ENCODE data around the gene C7orf57.

Gene C7orf57

DNA sequence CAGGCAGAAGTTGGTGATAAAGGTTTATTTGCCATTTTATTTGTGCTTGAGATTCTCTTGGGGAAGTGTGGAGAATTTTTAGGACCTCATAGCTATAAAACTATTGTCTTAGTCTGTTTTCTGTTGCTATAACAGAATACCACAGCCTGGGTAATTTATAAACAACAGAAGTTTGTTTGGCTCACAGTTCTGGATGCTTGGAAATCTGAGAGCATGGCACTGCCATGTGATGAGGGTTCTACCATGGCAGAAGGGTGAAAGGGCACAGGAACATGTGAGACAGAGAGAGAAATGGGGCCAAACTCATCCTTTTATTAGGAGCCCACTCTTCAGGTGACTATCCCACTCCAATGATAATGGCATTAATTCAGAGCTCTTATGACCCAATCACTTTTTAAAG, 18.7 kb upstream of the C7orf57 start:
- Histone ChIP-seq H3K27ac (ENCODE audit: low read depth, low read length, poor library complexity, severe bottlenecking) (no peak overlapping the region), H3K79me2 (ENCODE audit: insufficient read depth, low read length) (no peaks in the 10 kb centered on the region), H3K4me3 (ENCODE audit: low read depth, low read length, poor library complexity, severe bottlenecking) (no peak overlapping the region), H2AFZ (ENCODE audit: low read length) (no peak overlapping the region), H3K4me1 (ENCODE audit: insufficient read depth, low read length, severe bottlenecking) (no peaks in the 10 kb centered on the region), H3F3A (ENCODE audit: insufficient read depth, low read length) (no peaks in the 10 kb centered on the region), H3K4me2 (ENCODE audit: low read length) (no peak overlapping the region), H4K20me1 (ENCODE audit: insufficient read depth, low read length) (no peaks in the 10 kb centered on the region), H3K36me3 (ENCODE audit: insufficient read depth, low read length) (no peaks in the 10 kb centered on the region), H3K27me3 (ENCODE audit: insufficient read depth, low read length) (no peaks in the 10 kb centered on the region), H3K9me3 (ENCODE audit: low read length) (no peaks in the 10 kb centered on the region), H3K9ac (ENCODE audit: low read length) (no peak overlapping the region), H3K9me2 (ENCODE audit: low read depth, low read length) (no peaks in the 10 kb centered on the region)
- no peak for TF ChIP-seq EZH2 (IDR thresholded peaks at IDR 0.05; ENCODE audit: borderline replicate concordance, low read length)
- TF ChIP-seq, protein P1, sequence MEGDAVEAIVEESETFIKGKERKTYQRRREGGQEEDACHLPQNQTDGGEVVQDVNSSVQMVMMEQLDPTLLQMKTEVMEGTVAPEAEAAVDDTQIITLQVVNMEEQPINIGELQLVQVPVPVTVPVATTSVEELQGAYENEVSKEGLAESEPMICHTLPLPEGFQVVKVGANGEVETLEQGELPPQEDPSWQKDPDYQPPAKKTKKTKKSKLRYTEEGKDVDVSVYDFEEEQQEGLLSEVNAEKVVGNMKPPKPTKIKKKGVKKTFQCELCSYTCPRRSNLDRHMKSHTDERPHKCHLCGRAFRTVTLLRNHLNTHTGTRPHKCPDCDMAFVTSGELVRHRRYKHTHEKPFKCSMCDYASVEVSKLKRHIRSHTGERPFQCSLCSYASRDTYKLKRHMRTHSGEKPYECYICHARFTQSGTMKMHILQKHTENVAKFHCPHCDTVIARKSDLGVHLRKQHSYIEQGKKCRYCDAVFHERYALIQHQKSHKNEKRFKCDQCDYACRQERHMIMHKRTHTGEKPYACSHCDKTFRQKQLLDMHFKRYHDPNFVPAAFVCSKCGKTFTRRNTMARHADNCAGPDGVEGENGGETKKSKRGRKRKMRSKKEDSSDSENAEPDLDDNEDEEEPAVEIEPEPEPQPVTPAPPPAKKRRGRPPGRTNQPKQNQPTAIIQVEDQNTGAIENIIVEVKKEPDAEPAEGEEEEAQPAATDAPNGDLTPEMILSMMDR (IDR thresholded peaks at IDR 0.05; ENCODE audit: low read length) = no peak

DNA sequence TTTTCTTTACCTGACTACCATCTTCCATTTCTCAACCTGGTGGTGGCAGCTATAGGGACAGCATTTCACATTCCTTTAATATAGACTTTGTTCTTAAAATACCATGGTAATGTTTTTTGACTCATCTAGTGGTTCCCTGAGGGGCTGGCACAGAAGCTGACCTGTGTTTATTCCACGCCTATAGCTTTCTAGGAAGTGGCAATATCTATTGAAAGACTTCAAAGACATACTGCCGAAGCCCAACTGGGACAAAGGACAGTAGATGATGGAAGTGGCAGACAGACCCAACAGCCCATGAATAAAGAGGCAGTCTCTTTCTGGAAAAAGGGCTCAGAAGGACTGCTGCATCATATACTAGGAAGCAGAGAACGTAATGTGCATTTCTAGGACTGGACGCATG, 17.7 kb upstream of the C7orf57 start:
- H3K4me2 ChIP-seq (ENCODE audit: low read length) = no peak overlapping the region
- no peaks in the 10 kb centered on the region for H3K79me2 ChIP-seq (ENCODE audit: insufficient read depth, low read length)
- H3K4me1 ChIP-seq (ENCODE audit: insufficient read depth, low read length, severe bottlenecking) = no peaks in the 10 kb centered on the region
- H3K9ac ChIP-seq (ENCODE audit: low read length) = no peak overlapping the region
- H3K9me3 ChIP-seq (ENCODE audit: low read length) = no peaks in the 10 kb centered on the region
- H3F3A ChIP-seq (ENCODE audit: insufficient read depth, low read length) = no peaks in the 10 kb centered on the region
- no peaks in the 10 kb centered on the region for H3K27me3 ChIP-seq (ENCODE audit: insufficient read depth, low read length)
- H3K4me3 ChIP-seq (ENCODE audit: low read depth, low read length, poor library complexity, severe bottlenecking) = no peak overlapping the region
- H3K9me2 ChIP-seq (ENCODE audit: low read depth, low read length) = no peaks in the 10 kb centered on the region
- no peak overlapping the region for H3K27ac ChIP-seq (ENCODE audit: low read depth, low read length, poor library complexity, severe bottlenecking)
- H3K36me3 ChIP-seq (ENCODE audit: insufficient read depth, low read length) = no peaks in the 10 kb centered on the region
- TF ChIP-seq, protein P1 (IDR thresholded peaks at IDR 0.05; ENCODE audit: low read length) = no peak
- TF ChIP-seq EZH2 (IDR thresholded peaks at IDR 0.05; ENCODE audit: borderline replicate concordance, low read length) = no peak
- H4K20me1 ChIP-seq (ENCODE audit: insufficient read depth, low read length) = no peaks in the 10 kb centered on the region
- H2AFZ ChIP-seq (ENCODE audit: low read length) = no peak overlapping the region

DNA sequence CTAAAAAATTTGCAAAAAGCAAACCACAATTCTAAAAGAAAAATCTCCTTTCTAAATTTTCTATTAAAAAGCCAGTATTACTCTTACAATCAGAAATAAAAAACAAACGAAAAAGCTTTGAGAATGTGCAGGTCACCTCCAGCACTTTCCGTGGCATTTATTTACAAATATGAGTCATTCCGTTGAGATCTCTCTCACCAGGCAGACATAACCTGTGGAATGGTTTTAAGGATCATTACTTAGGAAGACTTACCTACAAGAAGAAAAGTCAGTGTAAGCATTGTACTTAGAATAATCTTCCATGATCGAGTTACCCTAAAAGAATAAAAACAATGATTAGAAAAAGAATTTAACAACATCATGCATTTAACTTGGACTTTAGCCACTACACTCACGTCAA, 9.7 kb upstream of the C7orf57 start:
- no peak overlapping the region for H3K9ac ChIP-seq (ENCODE audit: low read length)
- H3K4me2 ChIP-seq (ENCODE audit: low read length) = no peak overlapping the region
- TF ChIP-seq, protein P1 (IDR thresholded peaks at IDR 0.05; ENCODE audit: low read length) = no peak
- no peak for TF ChIP-seq EZH2 (IDR thresholded peaks at IDR 0.05; ENCODE audit: borderline replicate concordance, low read length)
- no peak overlapping the region for H3K27ac ChIP-seq (ENCODE audit: low read depth, low read length, poor library complexity, severe bottlenecking)
- no peaks in the 10 kb centered on the region for H3K9me2 ChIP-seq (ENCODE audit: low read depth, low read length)
- H2AFZ ChIP-seq (ENCODE audit: low read length) = no peak overlapping the region
- H3K79me2 ChIP-seq (ENCODE audit: insufficient read depth, low read length) = no peaks in the 10 kb centered on the region
- 0 out of 2 replicates have a peak, but pooled peaks cover 2% of the 10 kb centered on the region for H3K9me3 ChIP-seq (ENCODE audit: low read length)
- H3K36me3 ChIP-seq (ENCODE audit: insufficient read depth, low read length) = no peaks in the 10 kb centered on the region
- H3K4me1 ChIP-seq (ENCODE audit: insufficient read depth, low read length, severe bottlenecking) = no peaks in the 10 kb centered on the region
- peaks cover 7% of the 10 kb centered on the region; the same call in 1 of the 2 replicates for H3K27me3 ChIP-seq (ENCODE audit: insufficient read depth, low read length)
- H3K4me3 ChIP-seq (ENCODE audit: low read depth, low read length, poor library complexity, severe bottlenecking) = no peak overlapping the region
- no peaks in the 10 kb centered on the region for H4K20me1 ChIP-seq (ENCODE audit: insufficient read depth, low read length)
- no peaks in the 10 kb centered on the region for H3F3A ChIP-seq (ENCODE audit: insufficient read depth, low read length)
